Measurements from ENCODE around the gene FRMPD4.
"Not testable (repeated sequence)": the region's sequence is repeated elsewhere in the genome, so short reads cannot be mapped to it uniquely, and the experiment has no call there.

Gene FRMPD4

GRCh38 chrX:12488771-12489170 is 350.5 kb downstream of the FRMPD4 start:
- TF ChIP-seq CTCF (IDR thresholded peaks at IDR 0.05; ENCODE audit: low read depth, low read length, missing control alignments), result no peak
- H3K4me3 ChIP-seq (replicated peaks; ENCODE audit: low read depth, low read length), result no peak overlapping the region
- DNase-seq (ENCODE audit: extremely low read depth, low read depth), result no peak

- no peak for DNase-seq (ENCODE audit: extremely low read depth, low read depth)
- no peak for TF ChIP-seq CTCF (IDR thresholded peaks at IDR 0.05; ENCODE audit: low read depth, low read length, missing control alignments)
- no peak overlapping the region for H3K4me3 ChIP-seq (replicated peaks; ENCODE audit: low read depth, low read length)
Measured at GRCh38 chrX:12489341-12489740, 351.1 kb downstream of the FRMPD4 start.

GRCh38 chrX:12494400-12495138 is 356.3 kb downstream of the FRMPD4 start:
- DNase-seq (ENCODE audit: extremely low read depth, low read depth), result no peak
- no peak overlapping the region for H3K4me3 ChIP-seq (replicated peaks; ENCODE audit: low read depth, low read length)
- TF ChIP-seq CTCF (IDR thresholded peaks at IDR 0.05; ENCODE audit: low read depth, low read length, missing control alignments), result no peak

- H3K4me3 ChIP-seq (replicated peaks; ENCODE audit: low read depth, low read length), result no peak overlapping the region
- DNase-seq (ENCODE audit: extremely low read depth, low read depth), result no peak
- TF ChIP-seq CTCF (IDR thresholded peaks at IDR 0.05; ENCODE audit: low read depth, low read length, missing control alignments), result no peak
Measured at GRCh38 chrX:12496343-12496742, 358.1 kb downstream of the FRMPD4 start.

- TF ChIP-seq CTCF (IDR thresholded peaks at IDR 0.05; ENCODE audit: low read depth, low read length, missing control alignments), result no peak
- H3K4me3 ChIP-seq (replicated peaks; ENCODE audit: low read depth, low read length), result no peak overlapping the region
- DNase-seq (ENCODE audit: extremely low read depth, low read depth), result no peak
Measured at GRCh38 chrX:12497832-12498591, 359.7 kb downstream of the FRMPD4 start.

- TF ChIP-seq CTCF (IDR thresholded peaks at IDR 0.05; ENCODE audit: low read depth, low read length, missing control alignments), result no peak
- no peak for DNase-seq (ENCODE audit: extremely low read depth, low read depth)
- H3K4me3 ChIP-seq (replicated peaks; ENCODE audit: low read depth, low read length), result no peak overlapping the region
Measured at GRCh38 chrX:12505127-12505526, 366.9 kb downstream of the FRMPD4 start.

- not testable (repeated sequence) for H3K4me3 ChIP-seq (replicated peaks; ENCODE audit: low read depth, low read length); DNase-seq (ENCODE audit: extremely low read depth, low read depth)
Measured at GRCh38 chrX:12515384-12515783, 377.1 kb downstream of the FRMPD4 start.
